Kidney (tissue), 14 donors: ENCODE measurements around the gene ACBD7. TPM values are rescaled to one million over a fixed set of nuclear protein-coding genes. Genes with fewer than 3 reads are reported as not detected.

Experiments
- DNase-seq, 5 donors: peaks; one replicate each; pipeline ENCODE4 v3.0.0-alpha.2; 2013 to 2020
- FAIRE-seq: peaks from 2 replicates; lab custom pipeline; 2012; peaks lifted over from hg19 to GRCh38; lab: Jason Lieb, UNC
- H3K27ac ChIP-seq, 2 donors: one replicate each; pipeline ENCODE4 v1.7.0; 2013; ENCODE audit warnings: low read depth in 2 of 2, low read length in 2 of 2, inconsistent platforms in 1 of 2
- H3K27me3 ChIP-seq: one replicate; pipeline ENCODE4 v1.7.1; 2013; ENCODE audit warnings: low read length, inconsistent platforms; ENCODE audit not compliant: control insufficient read depth, insufficient read depth
- H3K36me3 ChIP-seq, 3 donors: one replicate each; pipeline versions ENCODE4 v1.7.0 to v1.7.1; 2013; ENCODE audit warnings: low read length in 3 of 3, control low read depth in 1 of 3, inconsistent platforms in 1 of 3; ENCODE audit not compliant: insufficient read depth in 3 of 3, control insufficient read depth in 2 of 3
- H3K4me1 ChIP-seq, 3 donors: one replicate each; pipeline versions ENCODE4 v1.7.0 to v1.7.1; 2013; ENCODE audit warnings: low read length in 3 of 3, inconsistent platforms in 1 of 3, low read depth in 1 of 3; ENCODE audit not compliant: control insufficient read depth in 2 of 3, insufficient read depth in 2 of 3
- H3K4me3 ChIP-seq, 3 donors: one replicate each; pipeline versions ENCODE4 v1.7.0 to v1.8.1; 2013; ENCODE audit warnings: low read length in 3 of 3, control low read depth in 1 of 3, inconsistent platforms in 1 of 3
- H3K9ac ChIP-seq, 3 donors: one replicate each; pipeline versions ENCODE4 v1.7.0 to v1.7.1; 2013; ENCODE audit warnings: low read length in 3 of 3, control low read depth in 1 of 3, inconsistent platforms in 1 of 3
- H3K9me3 ChIP-seq, 3 donors: one replicate each; pipeline versions ENCODE4 v1.7.0 to v1.7.1; 2013; ENCODE audit warnings: low read length in 3 of 3, control low read depth in 1 of 3, inconsistent platforms in 1 of 3; ENCODE audit not compliant: control insufficient read depth in 2 of 3, insufficient read depth in 1 of 3
- intact Hi-C: fragments of 100-400 bp; cut with DNase I; formaldehyde crosslinking; loops from one replicate; pipeline ENCODE4 v1.11.1; 2022
- polyA plus RNA-seq: library from polyadenylated mRNA; stranded (reverse); fragments of 350-450 nt; fragmentation: Illumina TruSeq; extraction: RNeasy Lipid Tissue Mini Kit (QIAGEN cat#74804); gene quantifications from one replicate; pipeline ENCODE4 v1.2.3, GENCODE V29; 2014; ENCODE audit warnings: low read depth, low replicate concordance; ENCODE audit not compliant: insufficient read depth
- total RNA-seq: library from RNA; stranded (reverse); fragmentation: NEBNext Ultra II Directional; extraction: Animal tissue kit (Norgen Biotek cat#: 25700); gene quantifications from one replicate; pipeline ENCODE4 v1.2.1, GENCODE V29; 2021
- TF ChIP-seq, protein P1 (sequence below): IDR thresholded peaks from 3 replicates; pipeline ENCODE4 v1.5.1; 2012; ENCODE audit warnings: mild to moderate bottlenecking, moderate library complexity, borderline replicate concordance; ENCODE audit not compliant: insufficient read depth; ENCODE audit errors: extremely low read depth
- donor health status: control.
- donor health status: control.
- donor health status: control.
- donor health status: control.
- donor health status: control.
- donor health status: DM: yes; HTN: yes; CAD: no.
- donor health status: Normal renal cell carcinoma (clear cell type).

Gene ACBD7
- total and polyA plus RNA-seq, 2 donors from 2014 or later, result 0.50 to 0.56 TPM

DNA sequence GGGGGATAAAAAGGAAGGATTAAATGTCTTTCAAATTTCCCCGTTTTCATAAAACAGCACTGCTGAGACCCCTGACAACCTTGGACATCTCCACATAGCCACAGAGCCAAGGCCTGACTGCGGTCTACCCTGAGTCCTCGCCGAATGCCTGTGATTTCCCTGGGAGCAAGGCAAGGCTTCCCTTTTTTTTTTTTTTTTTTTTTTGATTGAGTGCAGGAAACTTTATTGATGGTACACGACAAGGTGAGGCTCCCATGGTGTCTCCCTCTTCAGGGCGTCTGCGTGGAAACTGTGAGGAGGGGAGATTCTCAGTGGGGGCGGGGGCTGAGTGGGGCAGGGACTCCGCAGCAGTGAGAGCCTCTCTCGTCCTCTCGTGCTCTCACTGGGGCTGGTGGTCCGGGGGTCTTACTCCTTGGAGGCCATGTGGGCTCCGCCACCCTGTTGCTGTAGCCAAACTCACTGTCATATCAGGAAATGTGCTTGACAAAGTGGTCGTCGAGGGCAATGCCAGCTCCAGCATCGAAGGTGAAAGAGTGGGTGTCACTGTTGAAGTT is 4.4 kb upstream of the ACBD7 start:
- intact Hi-C loops, result no loop called here

DNA sequence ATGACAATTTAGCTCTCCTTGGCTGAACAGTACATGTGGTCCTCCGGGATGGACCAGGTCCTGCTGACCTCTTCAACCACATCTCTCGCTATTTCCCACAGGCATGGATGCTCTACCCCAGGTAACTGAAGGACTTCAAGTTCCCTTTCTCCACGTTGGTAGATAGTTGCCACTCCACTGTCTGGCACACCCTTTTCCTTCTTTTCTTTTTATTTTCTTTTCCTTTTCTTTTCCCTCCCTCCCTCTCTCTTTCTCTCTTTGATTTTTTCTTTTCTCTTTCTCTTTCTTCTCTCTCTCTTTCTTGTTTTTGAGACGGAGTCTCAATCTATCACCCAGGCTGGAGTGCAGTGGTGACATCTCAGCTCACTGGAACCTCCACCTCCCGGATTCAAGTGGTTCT is 2.8 kb upstream of the ACBD7 start:
- Histone ChIP-seq H3K9me3 (no peaks in the 10 kb centered on the region), H3K4me3 (no peak overlapping the region), H3K9ac (no peak overlapping the region), H3K36me3 (no peaks in the 10 kb centered on the region), H3K27me3 (no peaks in the 10 kb centered on the region), H3K4me1 (peaks cover 0 to 4% (median 0%) of the 10 kb centered on the region in 3 donors), H3K27ac (no peak overlapping the region)
- no peak for DNase-seq
- no peak for FAIRE-seq
- intact Hi-C loops, result no loop called here
- TF ChIP-seq, protein P1, sequence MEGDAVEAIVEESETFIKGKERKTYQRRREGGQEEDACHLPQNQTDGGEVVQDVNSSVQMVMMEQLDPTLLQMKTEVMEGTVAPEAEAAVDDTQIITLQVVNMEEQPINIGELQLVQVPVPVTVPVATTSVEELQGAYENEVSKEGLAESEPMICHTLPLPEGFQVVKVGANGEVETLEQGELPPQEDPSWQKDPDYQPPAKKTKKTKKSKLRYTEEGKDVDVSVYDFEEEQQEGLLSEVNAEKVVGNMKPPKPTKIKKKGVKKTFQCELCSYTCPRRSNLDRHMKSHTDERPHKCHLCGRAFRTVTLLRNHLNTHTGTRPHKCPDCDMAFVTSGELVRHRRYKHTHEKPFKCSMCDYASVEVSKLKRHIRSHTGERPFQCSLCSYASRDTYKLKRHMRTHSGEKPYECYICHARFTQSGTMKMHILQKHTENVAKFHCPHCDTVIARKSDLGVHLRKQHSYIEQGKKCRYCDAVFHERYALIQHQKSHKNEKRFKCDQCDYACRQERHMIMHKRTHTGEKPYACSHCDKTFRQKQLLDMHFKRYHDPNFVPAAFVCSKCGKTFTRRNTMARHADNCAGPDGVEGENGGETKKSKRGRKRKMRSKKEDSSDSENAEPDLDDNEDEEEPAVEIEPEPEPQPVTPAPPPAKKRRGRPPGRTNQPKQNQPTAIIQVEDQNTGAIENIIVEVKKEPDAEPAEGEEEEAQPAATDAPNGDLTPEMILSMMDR, result no peak

More for the DNA sequence above, 4.4 kb upstream of the ACBD7 start:
- H3K27ac ChIP-seq, result no peak overlapping the region
- H3K4me1 ChIP-seq, result peaks cover 0 to 7% (median 0%) of the 10 kb centered on the region in 3 donors
- H3K9ac ChIP-seq, result no peak overlapping the region
- DNase-seq (no peak), FAIRE-seq (no peak)
- no peaks in the 10 kb centered on the region for H3K27me3 ChIP-seq
- no peaks in the 10 kb centered on the region for H3K9me3 ChIP-seq
- TF ChIP-seq, protein P1, result no peak
- no peak overlapping the region for H3K4me3 ChIP-seq
- H3K36me3 ChIP-seq, result no peaks in the 10 kb centered on the region

DNA sequence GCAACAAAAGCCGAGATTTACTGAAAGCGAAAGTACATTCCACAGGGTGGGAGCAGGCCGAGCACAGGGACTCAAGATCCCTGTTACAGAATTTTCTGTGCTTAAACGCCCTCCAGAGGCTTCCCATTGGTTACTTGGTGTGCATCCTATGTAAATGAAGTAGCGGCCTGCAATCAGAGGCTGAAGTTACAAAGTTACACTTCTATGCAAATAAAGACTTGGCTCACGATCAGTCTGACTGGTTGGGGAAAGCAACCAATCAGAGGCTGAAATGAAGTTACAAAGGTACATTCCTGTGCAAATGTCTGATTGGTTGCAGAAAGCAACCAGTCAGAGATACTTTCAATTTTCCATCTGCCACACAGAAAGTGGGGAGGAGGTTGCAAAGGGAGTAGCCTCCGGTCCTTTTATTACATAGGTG is 4.1 kb downstream of the ACBD7 start:
- H3K27me3 ChIP-seq, result no peaks in the 10 kb centered on the region
- no peaks in the 10 kb centered on the region for H3K36me3 ChIP-seq
- H3K27ac ChIP-seq, result peak overlapping the region; percentile 18 to 37
- peak overlapping the region; percentile 70 to 80 (median 71) for H3K4me3 ChIP-seq
- DNase-seq (peak in 3 of 5 donors; percentile 52 to 96 (median 81)), FAIRE-seq (peak; percentile 99)
- H3K9me3 ChIP-seq, result no peaks in the 10 kb centered on the region
- TF ChIP-seq, protein P1, result peak; percentile 24
- intact Hi-C loops, result no loop called here
- H3K9ac ChIP-seq, result peak overlapping the region in 2 of 3 donors; percentile 17 to 66
- peaks cover 0 to 8% (median 3%) of the 10 kb centered on the region in 3 donors for H3K4me1 ChIP-seq
